Stimulated activated naive CD8-positive, alpha-beta T cell treated with anti-CD3 and anti-CD28 coated beads, Interleukin-15, Interleukin-2, amounts not matched to agents 100 U/mL and 50 U/mL, for 24 hours (primary cell): ENCODE measurements around the gene PGA5.
"Not testable (repeated sequence)": the region's sequence is repeated elsewhere in the genome, so short reads cannot be mapped to it uniquely, and the experiment has no call there.

Experiments
- ATAC-seq: fragments of 150-1000 bp; cut with Tn5 transposase; one replicate; pipeline ENCODE4 v1.10.0; 2021
- DNase-seq: peaks from one replicate; pipeline ENCODE4 v3.0.0; 2021

The PGA5 gene

DNA sequence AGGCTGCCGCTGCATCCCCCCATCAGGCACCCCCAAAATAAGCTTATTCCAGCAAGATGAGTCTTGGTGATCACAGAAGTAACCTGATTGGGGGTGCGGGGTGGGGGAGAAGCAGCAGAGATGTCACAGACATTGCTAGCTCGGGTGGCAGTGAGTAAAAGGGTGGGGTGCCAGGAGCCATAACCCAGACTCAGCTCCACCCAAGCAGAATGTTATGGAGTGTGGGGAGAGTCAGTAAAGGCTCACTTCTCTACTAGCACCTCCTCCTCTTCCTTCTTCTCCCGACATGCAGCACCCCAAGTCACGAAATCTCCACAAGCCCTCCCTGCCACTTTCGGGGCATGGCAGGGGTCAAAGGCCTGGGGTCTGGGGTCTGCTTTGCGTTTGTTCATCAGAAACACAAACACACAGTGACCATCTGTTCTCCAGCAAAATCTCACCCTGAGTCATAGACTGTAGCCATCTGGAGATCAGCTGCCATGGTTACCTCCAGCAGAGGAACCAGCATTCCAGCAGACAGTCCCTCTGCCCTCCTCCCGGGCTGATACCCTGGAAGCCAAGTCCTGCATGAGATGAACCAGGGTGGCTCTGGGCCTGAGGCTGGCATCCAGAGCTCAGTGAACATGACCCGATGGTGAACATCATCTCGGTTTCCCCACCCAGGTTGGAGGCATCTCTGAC lies 14.4 kb upstream of the PGA5 start:
- not testable (repeated sequence) for ATAC-seq, DNase-seq

DNA sequence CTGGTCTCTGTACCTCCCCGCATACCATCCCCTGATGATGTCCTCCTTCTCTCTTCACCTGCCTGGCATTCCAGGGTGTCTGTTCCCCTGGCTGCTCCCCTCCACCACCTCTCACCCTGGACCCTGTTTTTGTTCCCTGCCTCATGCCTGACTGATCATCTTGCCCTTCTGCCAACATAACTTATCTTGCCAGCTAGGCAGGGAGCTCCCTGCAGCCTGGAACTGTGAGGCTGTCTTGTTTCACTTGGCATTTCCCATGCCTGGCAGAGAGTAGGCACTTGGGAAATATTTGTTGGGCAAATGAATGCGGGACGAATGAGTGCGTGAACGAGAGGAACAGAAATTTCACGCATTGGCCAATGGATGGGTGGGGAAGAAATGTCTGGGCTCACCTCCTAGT lies 11.5 kb upstream of the PGA5 start:
- ATAC-seq, DNase-seq: not testable (repeated sequence)

DNA sequence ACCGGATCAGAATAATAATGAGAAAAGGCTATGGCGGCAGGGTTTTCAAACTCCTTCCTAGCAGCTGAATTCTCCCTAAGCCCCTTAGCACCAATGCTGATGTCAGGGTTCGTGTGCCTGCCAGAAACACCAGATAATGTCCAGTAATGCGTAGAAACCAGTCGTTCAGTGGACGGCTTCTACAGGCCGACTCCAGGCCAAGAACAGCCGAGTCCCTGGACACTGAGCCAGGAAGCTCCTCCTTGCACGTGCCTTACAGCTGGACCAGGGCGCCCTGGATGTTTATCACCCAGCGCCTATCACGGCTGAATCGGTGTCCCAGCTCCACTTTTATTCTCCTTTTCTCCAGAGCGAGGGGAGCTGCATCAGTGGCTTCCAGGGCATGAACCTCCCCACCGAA lies 9.9 kb upstream of the PGA5 start:
- not testable (repeated sequence) for DNase-seq, ATAC-seq

DNA sequence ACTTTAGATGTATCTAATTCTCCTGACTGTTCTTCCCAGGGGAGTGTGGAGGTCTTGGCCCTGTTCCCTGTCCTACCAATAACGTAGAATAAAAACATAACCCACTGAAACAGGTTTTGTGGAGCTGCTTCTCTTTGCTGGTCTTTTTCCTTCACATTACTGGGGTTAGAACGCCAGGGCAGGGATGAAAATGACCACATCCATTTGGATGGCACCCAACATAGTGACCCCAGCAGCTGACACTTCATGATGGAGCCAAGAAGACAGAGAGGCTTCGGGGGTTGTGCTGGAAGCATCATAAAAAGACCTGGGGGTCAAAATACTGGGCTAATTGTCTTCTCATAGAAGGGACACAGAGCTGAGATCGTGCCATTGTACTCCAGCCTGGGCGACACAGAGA lies 9.4 kb upstream of the PGA5 start:
- not testable (repeated sequence) for ATAC-seq, DNase-seq

DNA sequence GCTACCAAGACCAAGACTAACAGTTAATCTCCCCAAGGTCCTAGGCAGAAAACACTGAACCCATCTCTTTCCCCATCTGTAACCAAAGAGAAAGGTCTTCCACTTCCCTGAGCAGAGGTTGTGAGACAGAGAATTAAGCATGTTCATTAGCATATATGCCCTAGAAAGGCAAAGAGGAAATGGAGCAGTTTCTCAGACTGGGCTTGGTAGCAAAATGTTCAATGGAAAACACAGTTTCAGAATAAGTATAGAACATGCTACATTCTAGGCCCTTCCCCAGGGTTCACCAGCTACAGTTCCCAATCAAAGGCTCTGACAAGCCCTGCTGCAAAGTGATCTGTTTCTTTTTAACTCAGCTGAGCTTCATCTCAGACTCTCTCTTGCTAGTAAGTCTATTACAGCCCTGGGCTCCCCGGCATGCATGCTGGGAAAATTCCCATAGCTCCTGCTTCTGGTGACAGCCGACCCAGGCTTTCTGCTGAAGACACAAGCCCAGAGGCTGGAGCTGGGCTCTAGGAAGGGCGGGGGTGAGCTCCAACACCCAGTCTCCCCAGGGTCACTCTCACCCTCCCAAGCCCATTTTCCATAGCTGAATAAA lies 8.3 kb upstream of the PGA5 start:
- ATAC-seq, result not testable (repeated sequence)

DNA sequence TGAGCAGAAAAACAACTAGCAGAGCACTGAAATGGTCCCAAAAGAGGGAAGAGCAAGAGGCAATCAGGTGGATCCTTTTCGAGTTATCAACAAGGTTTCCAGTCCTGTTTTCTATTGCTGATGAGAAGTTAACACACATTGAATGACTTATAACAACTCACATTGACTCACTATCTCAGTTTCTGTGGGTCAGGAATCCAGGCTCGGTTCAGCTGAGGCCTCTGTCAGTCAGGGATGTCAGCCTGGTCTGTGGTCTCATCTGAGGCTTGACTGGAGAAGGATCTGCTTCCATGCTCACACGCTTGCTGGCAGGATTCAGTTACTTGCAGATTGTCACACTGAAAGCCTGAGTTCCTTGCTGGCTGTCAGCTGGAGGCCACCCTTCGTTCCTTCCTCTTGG lies 3.8 kb upstream of the PGA5 start:
- ATAC-seq, DNase-seq: not testable (repeated sequence)

More for the DNA sequence above, 8.3 kb upstream of the PGA5 start:
- DNase-seq, result not testable (repeated sequence)

DNA sequence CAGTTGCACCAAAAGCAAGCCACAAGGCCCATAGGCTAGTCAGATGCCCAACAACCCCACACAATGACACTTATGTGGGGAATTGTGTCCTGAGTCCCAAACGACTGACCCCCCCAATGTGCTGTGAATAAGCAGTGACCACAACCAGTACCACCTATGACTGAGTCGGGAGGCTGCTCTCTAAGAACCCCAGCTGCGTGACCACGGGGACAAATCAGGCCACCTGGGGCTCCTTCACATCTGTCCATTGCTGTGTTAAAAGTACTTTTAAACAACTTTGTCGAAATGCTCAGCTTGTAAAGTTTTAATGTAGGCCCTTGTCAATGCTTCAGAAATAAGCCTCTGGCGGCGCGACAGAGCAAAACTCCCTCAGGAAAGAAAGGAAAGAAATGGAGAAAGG lies 687 bp upstream of the PGA5 start:
- DNase-seq, ATAC-seq: not testable (repeated sequence)

DNA sequence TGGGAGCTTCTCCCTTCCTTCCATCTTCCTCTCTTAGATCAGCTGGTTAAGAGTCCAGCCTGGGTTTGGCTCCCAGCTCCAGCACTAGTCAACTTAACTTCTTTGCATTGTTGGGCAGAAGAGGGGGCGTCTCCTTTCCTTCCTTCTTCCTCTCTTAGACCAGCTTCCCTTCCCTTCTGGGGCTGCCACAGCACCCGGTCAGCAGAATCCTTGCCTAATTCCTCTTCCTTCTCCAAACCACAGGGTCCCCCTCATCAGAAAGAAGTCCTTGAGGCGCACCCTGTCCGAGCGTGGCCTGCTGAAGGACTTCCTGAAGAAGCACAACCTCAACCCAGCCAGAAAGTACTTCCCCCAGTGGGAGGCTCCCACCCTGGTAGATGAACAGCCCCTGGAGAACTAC lies 551 bp downstream of the PGA5 start:
- ATAC-seq, result not testable (repeated sequence)

DNA sequence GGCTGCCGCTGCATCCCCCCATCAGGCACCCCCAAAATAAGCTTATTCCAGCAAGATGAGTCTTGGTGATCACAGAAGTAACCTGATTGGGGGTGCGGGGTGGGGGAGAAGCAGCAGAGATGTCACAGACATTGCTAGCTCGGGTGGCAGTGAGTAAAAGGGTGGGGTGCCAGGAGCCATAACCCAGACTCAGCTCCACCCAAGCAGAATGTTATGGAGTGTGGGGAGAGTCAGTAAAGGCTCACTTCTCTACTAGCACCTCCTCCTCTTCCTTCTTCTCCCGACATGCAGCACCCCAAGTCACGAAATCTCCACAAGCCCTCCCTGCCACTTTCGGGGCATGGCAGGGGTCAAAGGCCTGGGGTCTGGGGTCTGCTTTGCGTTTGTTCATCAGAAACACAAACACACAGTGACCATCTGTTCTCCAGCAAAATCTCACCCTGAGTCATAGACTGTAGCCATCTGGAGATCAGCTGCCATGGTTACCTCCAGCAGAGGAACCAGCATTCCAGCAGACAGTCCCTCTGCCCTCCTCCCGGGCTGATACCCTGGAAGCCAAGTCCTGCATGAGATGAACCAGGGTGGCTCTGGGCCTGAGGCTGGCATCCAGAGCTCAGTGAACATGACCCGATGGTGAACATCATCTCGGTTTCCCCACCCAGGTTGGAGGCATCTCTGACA lies 4.4 kb downstream of the PGA5 start:
- ATAC-seq, DNase-seq: not testable (repeated sequence)

More for the DNA sequence above, 551 bp downstream of the PGA5 start:
- DNase-seq, result not testable (repeated sequence)

DNA sequence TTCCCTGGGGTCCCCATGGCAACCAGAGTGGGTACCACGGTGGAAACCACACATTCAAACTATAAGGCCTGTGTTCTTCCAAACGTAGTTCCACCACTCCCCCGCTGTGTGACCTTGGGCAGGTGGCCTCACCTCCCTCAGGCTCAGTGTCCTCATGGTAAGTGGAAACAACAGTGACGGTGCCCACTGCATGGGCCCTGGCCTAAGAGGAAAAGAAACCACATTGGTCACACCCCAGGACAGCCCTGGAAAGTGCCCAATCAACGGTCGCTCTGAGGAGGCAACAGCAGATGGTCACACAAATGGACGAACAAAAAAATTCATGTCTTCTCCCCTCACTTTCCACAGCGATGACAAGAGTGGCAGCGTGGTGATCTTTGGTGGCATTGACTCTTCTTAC lies 7.1 kb downstream of the PGA5 start:
- not testable (repeated sequence) for DNase-seq, ATAC-seq

DNA sequence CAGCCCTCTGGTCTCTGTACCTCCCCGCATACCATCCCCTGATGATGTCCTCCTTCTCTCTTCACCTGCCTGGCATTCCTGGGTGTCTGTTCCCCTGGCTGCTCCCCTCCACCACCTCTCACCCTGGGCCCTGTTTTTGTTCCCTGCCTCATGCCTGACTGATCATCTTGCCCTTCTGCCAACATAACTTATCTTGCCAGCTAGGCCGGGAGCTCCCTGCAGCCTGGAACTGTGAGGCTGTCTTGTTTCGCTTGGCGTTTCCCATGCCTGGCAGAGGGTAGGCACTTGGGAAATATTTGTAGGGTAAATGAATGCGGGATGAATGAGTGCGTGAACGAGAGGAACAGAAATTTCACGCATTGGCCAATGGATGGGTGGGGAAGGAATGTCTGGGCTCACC lies 8.2 kb downstream of the PGA5 start:
- ATAC-seq, DNase-seq: not testable (repeated sequence)

DNA sequence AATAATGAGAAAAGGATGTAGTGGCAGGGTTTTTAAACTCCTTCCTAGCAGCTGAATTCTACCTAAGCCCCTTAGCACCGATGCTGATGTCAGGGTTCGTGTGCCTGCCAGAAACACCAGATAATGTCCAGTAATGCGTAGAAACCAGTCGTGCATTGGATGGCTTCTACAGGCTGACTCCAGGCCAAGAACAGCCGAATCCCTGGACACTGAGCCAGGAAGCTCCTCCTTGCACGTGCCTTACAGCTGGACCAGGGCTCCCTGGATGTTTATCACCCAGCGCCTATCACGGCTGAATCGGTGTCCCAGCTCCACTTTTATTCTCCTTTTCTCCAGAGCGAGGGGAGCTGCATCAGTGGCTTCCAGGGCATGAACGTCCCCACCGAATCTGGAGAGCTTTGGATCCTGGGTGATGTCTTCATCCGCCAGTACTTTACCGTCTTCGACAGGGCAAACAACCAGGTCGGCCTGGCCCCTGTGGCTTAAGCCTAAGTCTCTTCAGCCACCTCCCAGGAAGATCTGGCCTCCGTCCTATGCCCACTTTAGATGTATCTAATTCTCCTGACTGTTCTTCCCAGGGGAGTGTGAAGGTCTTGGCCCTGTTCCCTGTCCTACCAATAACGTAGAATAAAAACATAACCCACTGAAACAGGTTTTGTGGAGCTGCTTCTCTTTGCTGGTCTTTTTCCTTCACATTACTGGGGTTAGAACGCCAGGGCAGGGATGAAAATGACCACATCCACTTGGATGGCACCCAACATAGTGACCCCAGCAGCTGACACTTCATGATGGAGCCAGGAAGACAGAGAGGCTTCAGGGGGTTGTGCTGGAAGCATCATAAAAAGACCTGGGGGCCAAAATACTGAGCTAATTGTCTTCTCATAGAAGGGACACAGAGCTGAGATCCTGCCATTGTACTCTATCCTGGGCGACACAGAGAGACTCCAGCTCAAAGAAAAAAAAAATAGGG lies 10.1 kb downstream of the PGA5 start:
- DNase-seq, ATAC-seq: not testable (repeated sequence)

DNA sequence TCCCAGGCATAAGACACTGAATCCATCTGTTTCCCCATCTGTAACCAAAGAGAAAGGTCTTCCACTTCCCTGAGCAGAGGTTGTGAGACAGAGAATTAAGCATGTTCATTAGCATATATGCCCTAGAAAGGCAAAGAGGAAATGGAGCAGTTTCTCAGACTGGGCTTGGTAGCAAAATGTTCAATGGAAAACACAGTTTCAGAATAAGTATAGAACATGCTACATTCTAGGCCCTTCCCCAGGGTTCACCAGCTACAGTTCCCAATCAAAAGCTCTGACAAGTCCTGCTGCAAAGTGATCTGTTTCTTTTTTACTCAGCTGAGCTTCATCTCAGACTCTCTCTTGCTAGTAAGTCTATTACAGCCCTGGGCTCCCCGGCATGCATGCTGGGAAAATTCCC lies 11.4 kb downstream of the PGA5 start:
- DNase-seq, ATAC-seq: not testable (repeated sequence)

DNA sequence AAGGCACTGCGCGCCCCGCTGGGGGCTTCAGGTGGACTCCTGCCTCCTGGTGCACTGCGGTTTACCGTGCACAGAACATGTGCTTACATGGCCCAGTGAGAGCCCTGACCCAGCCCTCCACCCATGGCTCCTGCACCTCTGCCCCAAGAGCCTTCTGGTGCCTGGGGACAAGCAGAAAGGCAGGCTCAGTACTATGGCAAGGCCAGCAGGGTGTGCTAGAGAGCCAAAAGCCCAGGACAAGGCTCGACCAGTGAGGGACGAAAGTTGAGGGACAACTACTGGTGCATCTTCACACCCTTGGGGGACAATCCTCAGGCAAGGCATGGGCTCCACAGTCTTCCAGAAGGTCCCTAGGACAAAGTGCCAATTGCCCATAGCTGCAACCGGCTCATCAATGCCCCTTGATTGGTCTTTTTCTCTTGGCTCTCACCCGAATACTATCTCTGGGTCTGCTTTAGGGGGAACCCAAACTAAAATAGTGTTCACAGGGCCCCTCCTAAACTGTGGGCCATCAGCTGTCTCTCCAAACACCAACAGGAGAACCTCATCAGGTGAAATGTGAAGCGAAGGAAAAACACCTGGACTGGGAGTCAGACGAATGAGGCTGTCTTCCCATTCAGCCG lies 13.5 kb downstream of the PGA5 start:
- DNase-seq (peak; percentile 75), ATAC-seq (peak; percentile 84)

DNA sequence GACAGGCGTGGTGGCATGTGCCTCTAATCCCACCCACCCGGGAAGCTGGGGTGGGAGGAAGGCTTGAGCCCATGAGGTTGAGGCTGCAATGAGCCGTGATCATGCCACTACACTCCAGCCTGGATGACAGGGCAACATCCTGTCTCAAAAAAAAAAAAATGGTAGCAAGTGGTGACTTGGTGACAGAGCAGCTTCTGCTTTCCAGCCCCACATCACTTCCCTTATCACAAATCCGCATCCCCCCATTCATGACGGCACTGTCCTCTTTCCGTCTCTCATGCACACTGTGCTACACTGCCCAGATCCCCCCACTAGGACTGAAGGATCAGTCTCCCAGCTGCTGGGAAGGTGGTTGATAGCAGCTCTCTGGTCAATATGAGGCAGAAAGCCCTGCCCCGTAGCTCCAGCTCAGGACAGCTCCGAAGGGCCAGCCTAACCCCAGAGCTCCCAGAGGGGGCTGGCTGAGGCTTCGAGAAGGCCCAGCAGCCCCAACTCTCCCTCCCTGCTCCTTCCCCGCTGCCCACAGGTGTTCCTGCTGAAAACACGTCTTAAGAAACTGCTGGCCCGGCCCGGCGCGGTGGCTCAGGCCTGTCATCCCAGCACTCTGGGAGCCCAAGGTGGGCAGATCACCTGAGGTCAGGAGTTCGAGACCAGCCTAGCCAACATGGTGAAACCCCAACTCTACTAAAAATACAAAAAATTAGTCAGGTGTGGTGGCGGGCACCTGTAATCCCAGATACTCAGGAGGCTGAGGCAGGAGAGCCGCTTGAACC lies 15.9 kb downstream of the PGA5 start:
- ATAC-seq, result no peak
- no peak for DNase-seq

DNA sequence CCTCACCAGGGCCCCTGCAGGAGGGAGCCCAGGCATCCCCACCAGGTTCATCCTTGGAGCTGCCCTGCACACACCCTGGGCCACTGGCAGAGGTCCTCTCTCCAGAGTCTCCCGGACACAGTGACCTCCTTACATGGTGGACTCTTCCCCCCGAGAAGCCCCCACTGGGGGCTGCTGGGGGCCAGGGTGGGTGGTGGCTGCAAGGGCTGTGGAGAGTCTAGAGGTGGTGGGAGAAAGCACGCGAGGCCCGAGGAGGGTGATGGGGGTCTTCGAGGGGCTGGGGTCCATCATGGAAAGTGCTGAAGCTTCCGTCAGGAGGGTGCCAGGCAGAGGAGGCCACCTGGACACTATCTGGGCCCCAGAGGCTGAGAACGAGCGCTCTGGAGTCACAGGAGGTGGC lies 17.6 kb downstream of the PGA5 start:
- DNase-seq, result no peak
- peak; percentile 21 for ATAC-seq

DNA sequence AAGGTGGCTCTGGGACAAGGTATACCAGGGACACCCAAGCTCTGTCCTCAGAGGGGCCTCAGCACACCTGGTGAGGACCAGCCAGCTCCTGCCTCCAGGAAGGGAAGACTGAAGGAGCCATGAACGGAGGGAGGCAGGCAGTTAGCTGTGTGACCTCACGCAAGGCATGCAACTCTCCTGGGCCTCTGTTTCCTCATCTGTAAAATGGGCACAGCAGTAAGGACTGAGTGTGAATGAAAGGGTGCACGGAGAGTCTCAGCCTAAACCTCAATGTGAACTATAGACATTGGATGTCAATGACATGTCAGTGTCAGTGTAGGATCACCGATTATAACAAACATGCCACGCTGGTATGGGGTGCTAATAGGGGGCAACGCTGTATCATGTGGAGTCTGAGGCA lies 18.4 kb downstream of the PGA5 start:
- ATAC-seq (no peak), DNase-seq (no peak)

DNA sequence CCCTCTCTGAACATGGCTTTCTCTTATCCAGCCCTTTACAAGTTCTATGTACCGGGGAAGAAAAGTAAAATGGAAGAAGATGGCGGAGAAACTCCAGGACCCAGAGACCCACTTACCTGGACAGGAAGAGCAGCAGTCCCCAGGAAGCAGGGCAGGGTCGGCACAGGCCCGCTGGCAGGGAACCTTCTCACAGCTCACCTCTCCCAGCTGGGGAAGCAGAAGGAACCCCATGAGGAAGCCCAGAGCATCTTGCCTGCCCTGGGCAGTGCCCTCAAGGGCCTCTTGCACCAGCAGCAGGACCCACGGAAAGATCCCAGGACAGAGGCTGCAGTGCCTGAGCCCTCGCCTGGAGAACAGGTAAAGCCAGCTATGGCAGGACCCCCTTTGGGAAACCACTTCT lies 23.4 kb downstream of the PGA5 start:
- ATAC-seq, result no peak
- DNase-seq, result no peak

DNA sequence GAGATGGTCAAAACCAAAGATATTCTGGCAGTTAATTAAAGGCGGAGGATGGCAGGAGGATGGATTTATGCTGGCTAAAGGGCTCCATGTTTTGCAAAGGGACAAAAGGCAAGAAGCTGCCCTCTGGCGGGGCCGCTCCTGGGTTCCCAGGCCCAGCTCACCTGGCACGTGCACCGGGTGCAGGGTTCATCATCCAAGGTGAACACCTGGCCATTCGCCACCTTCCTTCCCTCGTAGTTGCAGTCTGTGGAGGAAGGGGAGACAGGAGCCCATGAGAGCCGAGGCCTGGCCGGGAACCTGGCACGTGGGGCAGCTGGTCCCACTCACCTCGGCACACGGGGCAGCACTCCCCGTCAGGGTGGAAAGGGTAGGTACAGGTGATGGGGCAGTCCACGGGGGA lies 23.8 kb downstream of the PGA5 start:
- DNase-seq (no peak), ATAC-seq (no peak)

DNA sequence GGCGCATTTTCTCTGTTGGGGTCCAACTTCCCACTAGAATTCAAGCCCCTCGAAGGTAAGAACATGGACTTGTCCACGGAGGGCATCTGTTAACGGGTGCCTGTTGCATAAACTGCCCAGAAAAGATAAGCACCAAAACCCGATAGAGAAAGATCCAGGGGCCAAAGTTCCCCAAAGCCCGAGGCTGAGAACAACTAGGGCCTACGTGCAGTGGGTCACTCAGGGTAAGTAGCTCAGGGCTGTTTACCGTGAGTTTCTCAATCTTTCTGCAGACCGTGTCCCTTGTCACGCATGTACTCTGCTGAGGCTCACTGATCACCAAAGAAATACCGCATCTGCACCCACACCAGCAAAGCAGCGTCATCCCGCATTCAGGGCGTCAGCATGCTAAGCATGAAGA lies 24.4 kb downstream of the PGA5 start:
- no peak for DNase-seq
- ATAC-seq, result no peak

DNA sequence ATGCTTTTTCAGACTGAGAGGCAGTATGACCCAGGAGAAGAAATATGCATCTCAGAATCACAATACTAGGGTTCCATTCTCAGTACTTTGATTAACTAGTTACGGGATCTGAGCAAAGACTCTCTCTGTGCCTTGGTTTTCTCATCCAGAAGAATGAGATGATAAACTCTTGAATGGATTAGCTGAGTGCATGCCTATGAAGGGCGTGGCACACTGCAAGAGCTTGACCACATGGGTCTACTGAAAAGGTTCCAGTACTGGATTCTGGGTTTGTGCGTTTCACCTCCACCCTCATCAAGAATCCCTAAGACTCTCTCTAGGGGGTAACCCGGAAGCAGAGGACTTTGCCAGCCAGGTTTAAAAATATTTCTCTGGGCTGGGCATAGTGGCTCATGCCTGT lies 25.6 kb downstream of the PGA5 start:
- DNase-seq (no peak), ATAC-seq (no peak)
